Right atrium auricular region (tissue), 2 donors: ENCODE measurements around the gene MAPT. TPM values are rescaled to one million over a fixed set of nuclear protein-coding genes. Genes with fewer than 3 reads are reported as not detected.

Experiments
- DNase-seq: peaks from one replicate; pipeline ENCODE4 v3.0.0-alpha.2; 2019; ENCODE audit warnings: low spot score
- H3K27ac ChIP-seq, 2 donors: fragments of 200-600 bp; sonication (generic); 1 replicate in 1 of 2; 2 replicates in 1 of 2; pipeline ENCODE4 v1.5.1; 2016 to 2019
- H3K27me3 ChIP-seq, 2 donors: fragments of 200-600 bp; sonication (generic); one replicate each; pipeline versions ENCODE4 v1.5.1 to v1.6.0; 2017 to 2019
- H3K36me3 ChIP-seq: fragments of 200-600 bp; sonication (generic); one replicate; pipeline ENCODE4 v1.5.1; 2016
- H3K4me1 ChIP-seq, 2 donors: fragments of 200-600 bp; sonication (generic); one replicate each; pipeline versions ENCODE4 v1.5.1 to v1.6.0; 2017 to 2019
- H3K4me3 ChIP-seq, 2 donors: fragments of 200-600 bp; sonication (generic); 1 replicate in 1 of 2; 2 replicates in 1 of 2; pipeline ENCODE4 v1.5.1; 2017 to 2019; ENCODE audit warnings: mild to moderate bottlenecking in 1 of 2, moderate library complexity in 1 of 2
- H3K9me3 ChIP-seq, 2 donors: fragments of 200-600 bp; sonication (generic); one replicate each; pipeline ENCODE4 v1.5.1; 2019
- CTCF ChIP-seq, 2 donors: fragments of 200-600 bp; sonication (generic); IDR thresholded peaks; one replicate each; pipeline ENCODE4 v1.5.1; 2019; ENCODE audit warnings: antibody characterized with exemption in 2 of 2
- total RNA-seq, 2 donors: library from RNA; depleted of rRNA; stranded (reverse); fragments of >200 nt; gene quantifications; one replicate each; pipeline ENCODE4 v1.1.0, GENCODE V29; 2016

MAPT gene
- total RNA-seq, 2 donors from 2014 or later = 7.8 to 23.0 TPM

DNA sequence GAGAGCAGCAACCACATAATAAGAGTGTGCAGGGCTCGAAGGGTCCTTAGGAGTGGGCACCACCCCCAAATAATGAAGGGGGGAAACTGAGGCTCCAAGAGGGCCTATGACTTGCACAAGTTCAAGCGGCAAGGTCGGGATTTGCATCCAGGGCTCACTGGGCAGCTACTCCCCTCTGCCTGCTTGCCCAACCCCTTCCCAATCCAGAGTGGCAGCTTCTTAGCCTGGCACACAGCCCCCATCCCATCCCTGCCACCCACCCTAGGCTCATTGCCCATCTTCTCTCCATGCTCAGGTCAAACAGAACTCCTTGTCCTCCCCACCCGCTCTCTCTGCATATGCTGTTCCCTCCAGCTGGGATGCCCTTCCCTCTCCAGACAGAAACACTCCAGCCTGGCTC lies 47.3 kb upstream of the MAPT start:
- Histone ChIP-seq H3K4me1 (no peaks in the 10 kb centered on the region), H3K4me3 (no peak overlapping the region), H3K36me3 (no peaks in the 10 kb centered on the region), H3K9me3 (no peaks in the 10 kb centered on the region), H3K27me3 (no peaks in the 10 kb centered on the region), H3K27ac (no peak overlapping the region)
- no peak for TF ChIP-seq CTCF (IDR thresholded peaks at IDR 0.05)
- no peak for DNase-seq

DNA sequence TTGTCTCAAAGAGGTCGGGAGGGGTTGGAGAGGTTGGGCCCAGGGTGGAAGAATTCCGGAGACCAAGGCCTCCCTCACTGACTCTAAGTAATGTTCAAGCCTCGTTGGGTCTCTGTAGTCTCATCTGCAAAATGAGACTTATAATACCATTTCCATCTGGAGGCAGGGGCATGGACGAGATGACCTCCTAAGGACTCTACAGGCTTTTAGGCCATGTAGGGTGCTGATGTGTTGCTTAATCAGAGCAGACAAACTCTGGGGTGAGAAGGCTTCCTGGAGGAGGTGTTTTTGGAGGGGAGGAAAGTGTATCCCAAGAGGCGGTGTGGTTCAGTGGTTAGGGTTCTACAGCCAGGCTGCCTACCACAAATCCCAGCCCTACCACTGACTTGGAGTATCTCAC lies 46.6 kb upstream of the MAPT start:
- H3K9me3 ChIP-seq = no peaks in the 10 kb centered on the region
- TF ChIP-seq CTCF (IDR thresholded peaks at IDR 0.05) = no peak
- H3K4me1 ChIP-seq = no peaks in the 10 kb centered on the region

DNA sequence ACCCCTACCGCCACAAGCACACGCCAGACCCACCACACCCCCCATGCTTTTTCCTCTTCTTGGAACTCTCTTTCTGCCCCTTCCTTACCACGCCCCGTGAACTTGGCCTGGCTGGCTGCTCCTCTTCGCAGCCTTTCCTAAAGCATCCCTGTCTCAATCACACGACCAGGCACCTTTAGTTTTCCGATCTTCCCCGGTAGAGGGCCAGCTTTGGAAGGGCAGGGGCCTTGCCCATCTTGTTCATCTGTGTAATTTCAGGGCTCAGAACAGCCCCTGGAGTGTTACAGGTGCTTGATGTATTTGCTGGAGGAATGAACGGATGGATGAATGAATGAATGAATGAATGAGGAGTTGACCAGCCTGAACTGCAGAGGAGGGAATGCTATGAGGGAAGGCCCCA lies 45.9 kb upstream of the MAPT start:
- Histone ChIP-seq H3K4me3 (no peak overlapping the region), H3K36me3 (no peaks in the 10 kb centered on the region), H3K27me3 (no peaks in the 10 kb centered on the region), H3K4me1 (no peaks in the 10 kb centered on the region), H3K27ac (no peak overlapping the region), H3K9me3 (no peaks in the 10 kb centered on the region)
- no peak for TF ChIP-seq CTCF (IDR thresholded peaks at IDR 0.05)
- DNase-seq = no peak

More for the DNA sequence above, 46.6 kb upstream of the MAPT start:
- H3K27ac ChIP-seq = no peak overlapping the region
- H3K36me3 ChIP-seq = no peaks in the 10 kb centered on the region
- no peak for DNase-seq
- H3K4me3 ChIP-seq = no peak overlapping the region
- H3K27me3 ChIP-seq = no peaks in the 10 kb centered on the region

DNA sequence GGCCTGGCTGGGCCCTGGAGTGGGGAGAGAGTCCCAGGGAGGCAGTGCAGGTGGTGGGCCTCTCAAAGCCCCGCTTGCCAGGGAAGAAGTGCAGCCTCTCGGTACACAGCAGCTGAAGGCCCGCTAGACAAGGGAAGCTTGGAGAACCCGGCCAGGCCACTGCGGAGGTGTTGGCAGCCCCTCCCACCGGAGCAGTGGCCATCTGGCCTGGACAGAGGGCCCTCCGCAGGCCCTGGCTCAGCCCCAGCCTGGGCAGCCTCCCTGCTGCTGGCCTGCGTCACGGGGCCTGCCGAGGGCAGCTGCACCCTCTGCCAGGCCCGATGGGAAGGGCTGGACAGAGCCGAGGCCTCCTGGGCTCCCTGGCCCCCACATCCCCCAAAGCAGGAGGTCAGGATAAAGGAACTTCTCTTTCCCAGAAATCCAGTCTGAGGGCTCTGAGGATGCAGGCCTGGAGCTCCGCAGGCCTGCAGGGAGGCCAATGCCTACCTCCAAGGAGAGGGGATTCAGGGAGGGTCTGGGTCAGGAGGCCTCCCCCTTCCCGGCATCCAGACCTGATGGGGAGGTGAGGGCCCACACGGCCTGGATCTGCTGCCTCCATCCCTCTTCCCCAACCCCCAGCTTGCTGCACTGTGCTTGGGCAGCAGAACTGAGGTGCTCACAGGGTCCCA lies 45.4 kb upstream of the MAPT start:
- no peak for DNase-seq
- Histone ChIP-seq H3K4me3 (no peak overlapping the region), H3K36me3 (no peaks in the 10 kb centered on the region), H3K27ac (no peak overlapping the region), H3K27me3 (no peaks in the 10 kb centered on the region), H3K9me3 (no peaks in the 10 kb centered on the region), H3K4me1 (no peaks in the 10 kb centered on the region)
- no peak for TF ChIP-seq CTCF (IDR thresholded peaks at IDR 0.05)

- H3K9me3 ChIP-seq = no peaks in the 10 kb centered on the region
- H3K4me3 ChIP-seq = no peak overlapping the region
- DNase-seq = no peak
- no peaks in the 10 kb centered on the region for H3K4me1 ChIP-seq
- TF ChIP-seq CTCF (IDR thresholded peaks at IDR 0.05) = no peak
- no peaks in the 10 kb centered on the region for H3K36me3 ChIP-seq
- no peak overlapping the region for H3K27ac ChIP-seq
- H3K27me3 ChIP-seq = no peaks in the 10 kb centered on the region
Measured at GRCh38 chr17:45849536-45849990, 44.8 kb upstream of the MAPT start.

GRCh38 chr17:45850011-45850410 lies 44.3 kb upstream of the MAPT start:
- TF ChIP-seq CTCF (IDR thresholded peaks at IDR 0.05) = no peak
- no peaks in the 10 kb centered on the region for H3K27me3 ChIP-seq
- H3K4me1 ChIP-seq = no peaks in the 10 kb centered on the region
- no peak overlapping the region for H3K27ac ChIP-seq
- H3K9me3 ChIP-seq = no peaks in the 10 kb centered on the region
- DNase-seq = no peak
- H3K36me3 ChIP-seq = no peaks in the 10 kb centered on the region
- no peak overlapping the region for H3K4me3 ChIP-seq
